GM19468 (cell line): Measurements from ENCODE around the gene BMP8A.
"Not testable (repeated sequence)": the region's sequence is repeated elsewhere in the genome, so short reads cannot be mapped to it uniquely, and the experiment has no call there.

Experiments
- ATAC-seq: cut with Tn5 transposase; IDR thresholded peaks from one replicate; pipeline ENCODE4 v1.9.1; 2021; ENCODE audit warnings: mild to moderate bottlenecking, moderate library complexity, moderate number of reproducible peaks; ENCODE audit not compliant: unreplicated experiment; ENCODE audit errors: extremely low read depth

BMP8A gene, protein sequence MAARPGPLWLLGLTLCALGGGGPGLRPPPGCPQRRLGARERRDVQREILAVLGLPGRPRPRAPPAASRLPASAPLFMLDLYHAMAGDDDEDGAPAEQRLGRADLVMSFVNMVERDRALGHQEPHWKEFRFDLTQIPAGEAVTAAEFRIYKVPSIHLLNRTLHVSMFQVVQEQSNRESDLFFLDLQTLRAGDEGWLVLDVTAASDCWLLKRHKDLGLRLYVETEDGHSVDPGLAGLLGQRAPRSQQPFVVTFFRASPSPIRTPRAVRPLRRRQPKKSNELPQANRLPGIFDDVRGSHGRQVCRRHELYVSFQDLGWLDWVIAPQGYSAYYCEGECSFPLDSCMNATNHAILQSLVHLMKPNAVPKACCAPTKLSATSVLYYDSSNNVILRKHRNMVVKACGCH

DNA sequence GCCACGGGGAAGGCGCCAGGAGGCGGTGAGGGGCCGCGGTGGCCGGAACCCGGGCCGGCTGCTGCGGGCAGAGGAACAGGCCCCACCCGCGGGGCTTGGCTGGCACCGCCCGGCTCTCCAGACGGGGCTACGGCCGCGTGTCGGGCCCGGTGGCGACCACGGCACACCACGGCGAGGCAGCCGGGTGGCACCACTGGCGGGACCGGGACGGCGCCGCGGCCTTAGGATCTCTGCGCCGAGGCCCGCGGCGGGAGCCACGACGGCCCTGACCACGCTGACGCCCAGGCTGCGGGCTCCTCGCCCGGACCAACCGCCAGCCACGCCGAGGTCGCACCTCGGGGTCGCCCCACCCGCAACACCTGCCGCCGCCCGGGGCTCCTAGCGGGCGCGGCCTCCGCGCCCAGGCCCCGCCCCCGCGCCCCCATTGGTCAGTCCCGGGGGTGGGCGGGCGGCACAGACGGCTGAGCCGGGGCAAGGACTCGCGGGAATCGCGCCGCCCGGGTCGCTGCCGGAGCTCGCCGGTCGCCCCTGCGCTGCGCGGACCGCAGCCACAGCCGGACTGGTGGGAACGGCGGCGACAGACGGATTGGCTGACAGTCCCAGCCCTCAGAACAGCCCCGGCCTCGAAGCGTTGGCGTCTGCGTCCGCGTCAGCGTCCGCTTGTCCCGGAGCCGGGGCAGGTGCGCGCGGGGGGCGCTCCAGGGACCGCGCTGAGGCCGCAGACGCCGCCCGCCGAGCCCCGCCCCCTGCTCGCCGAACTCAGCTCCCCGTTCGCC lies at the start of gene BMP8A:
BMP8A (plus strand) TSS at position 491 of the 776 bp plus-strand sequence. CDS start 356 bp downstream, outside the sequence.
- peak; percentile 58 for ATAC-seq

DNA sequence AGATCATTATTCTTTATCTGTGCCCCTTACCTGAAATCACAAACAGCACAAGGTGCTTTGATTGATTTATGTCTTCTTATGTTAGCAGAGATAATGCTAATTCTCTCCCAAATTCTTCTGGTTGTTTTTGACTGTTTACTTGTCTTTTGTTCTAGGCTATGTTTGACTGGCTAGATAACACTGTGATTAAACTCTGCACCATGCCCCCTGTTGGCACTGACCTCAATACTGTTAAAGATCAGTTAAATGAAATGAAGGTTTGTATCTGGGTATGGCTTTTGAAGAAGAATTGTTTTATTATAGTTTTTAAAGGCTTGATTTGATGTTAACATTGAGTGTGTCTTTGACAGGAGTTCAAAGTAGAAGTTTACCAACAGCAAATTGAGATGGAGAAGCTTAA lies 49.6 kb upstream of the BMP8A start:
- ATAC-seq, result no peak

DNA sequence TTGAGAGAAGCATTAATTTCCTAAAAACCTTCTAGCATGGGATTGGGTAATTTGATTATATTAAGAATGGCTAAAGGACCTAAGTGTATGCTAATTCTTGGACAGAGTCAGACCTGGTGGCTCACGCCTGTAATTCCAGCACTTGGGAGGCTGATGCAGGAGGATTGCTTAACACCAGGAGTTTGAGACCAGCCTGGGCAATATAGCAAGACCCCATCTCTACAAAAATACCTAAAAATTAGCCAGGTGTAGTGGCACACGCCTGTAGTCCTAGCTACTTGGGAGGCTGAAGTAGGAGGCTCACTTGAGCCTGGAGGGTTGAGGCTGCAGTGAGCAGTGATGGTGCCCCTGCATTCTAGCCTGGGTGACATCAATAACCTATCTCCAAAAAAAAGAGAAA lies 45.9 kb upstream of the BMP8A start:
- ATAC-seq, result no peak

DNA sequence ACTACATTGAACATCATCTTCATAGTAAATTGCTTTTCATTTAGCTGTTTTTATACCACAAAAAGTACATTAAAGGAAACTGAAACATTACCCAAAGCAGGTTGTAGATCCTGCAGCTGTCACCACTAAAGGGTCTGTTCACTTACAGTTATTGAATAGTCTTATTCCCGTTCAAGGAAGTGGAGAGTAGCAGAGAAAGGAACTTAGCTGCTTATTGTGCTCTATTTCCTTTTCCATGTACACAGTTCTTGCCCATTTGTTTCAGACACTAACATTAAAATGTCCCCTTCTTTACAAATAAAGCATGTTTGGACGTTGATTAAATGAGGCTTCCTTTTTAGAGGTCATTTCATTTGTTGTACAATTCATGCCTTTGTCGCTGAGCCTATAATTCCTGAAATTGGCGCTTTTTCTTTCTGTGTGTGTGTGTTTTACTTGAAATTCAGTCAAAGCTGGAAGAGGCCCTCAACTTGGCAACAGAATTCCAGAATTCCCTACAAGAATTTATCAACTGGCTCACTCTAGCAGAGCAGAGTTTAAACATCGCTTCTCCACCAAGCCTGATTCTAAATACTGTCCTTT lies 44.4 kb upstream of the BMP8A start:
- no peak for ATAC-seq

DNA sequence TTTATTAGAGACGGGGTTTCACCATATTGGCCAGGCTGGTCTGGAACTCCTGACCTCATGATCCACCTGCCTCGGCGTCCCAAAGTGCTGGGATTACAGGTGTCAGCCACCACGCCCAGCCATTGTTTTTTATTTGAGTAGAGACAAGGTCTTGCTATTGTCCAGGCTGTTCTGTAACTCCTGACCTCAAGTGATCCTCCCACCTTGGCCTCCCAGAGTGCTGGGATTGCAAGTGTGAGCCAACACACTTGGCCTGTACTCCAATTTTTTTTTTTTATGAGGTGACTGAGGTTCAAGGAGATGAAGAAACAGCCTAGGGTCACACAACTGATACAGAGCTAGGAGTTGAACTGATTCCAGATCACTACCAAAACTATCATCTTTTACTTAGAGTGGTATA lies 41.4 kb upstream of the BMP8A start:
- not testable (repeated sequence) for ATAC-seq

DNA sequence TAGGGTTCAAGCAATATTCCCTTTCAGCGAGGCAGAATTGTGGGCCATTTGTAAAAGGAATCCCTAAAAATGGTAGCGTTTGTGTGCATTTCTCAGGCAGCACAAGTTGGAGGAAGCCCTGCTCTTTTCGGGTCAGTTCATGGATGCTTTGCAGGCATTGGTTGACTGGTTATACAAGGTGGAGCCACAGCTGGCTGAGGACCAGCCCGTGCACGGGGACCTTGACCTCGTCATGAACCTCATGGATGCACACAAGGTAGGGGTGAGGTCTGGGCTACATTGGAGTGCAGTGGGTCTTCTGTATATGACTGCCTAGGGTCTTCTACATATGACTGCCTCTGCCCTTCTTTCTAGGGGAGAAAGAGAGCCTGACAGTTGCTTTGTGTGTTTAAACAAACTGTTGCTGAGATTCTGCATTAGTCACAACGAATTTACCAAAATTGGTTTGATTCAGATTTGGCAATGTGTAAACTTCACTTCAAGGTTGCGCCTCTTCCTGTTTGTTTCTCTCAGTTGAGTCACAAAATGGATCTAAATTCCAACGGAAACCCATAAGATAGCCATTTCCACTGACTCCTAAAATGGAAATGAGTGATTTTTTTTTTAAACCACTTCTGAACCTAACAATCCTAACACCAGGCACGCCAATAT lies 40.4 kb upstream of the BMP8A start:
- ATAC-seq, result no peak

DNA sequence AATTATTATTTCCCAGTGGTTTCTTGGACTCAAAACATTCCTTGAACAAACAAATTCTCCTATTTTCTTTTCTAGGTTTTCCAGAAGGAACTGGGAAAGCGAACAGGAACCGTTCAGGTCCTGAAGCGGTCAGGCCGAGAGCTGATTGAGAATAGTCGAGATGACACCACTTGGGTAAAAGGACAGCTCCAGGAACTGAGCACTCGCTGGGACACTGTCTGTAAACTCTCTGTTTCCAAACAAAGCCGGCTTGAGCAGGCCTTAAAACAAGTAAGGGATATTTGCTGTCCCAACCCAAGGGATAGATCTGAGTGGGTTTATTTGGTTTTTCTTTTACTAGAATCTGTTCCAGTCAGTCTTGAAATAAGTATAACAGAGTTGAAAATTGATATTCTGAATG lies 39.4 kb upstream of the BMP8A start:
- ATAC-seq, result no peak

DNA sequence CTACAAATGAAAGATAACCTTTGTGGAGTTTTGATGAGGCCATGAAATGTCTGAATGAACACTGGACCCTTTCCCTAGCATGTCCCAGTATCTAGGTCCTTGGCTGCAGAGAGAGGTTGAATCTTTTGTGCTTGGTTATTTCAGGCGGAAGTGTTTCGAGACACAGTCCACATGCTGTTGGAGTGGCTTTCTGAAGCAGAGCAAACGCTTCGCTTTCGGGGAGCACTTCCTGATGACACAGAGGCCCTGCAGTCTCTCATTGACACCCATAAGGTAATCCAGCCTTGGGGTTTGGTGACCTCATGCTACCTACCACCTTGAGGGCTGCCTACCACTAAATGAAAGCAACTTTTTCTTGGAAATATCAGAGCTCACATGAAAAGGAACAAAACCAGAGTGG lies 38.9 kb upstream of the BMP8A start:
- ATAC-seq, result no peak

DNA sequence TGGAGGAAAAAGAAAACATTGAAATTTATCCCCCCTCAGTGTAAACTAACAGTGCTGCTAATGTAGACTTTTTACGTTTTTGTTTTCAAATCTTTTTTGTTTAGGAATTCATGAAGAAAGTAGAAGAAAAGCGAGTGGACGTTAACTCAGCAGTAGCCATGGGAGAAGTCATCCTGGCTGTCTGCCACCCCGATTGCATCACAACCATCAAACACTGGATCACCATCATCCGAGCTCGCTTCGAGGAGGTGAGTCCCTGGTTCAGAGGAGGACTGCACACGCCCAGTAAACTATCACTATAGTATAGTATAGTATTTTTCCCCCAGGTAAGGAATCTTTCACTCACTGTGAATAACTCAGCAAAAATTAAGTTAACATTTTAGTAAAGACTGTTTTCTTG lies 37.8 kb upstream of the BMP8A start:
- ATAC-seq, result no peak

DNA sequence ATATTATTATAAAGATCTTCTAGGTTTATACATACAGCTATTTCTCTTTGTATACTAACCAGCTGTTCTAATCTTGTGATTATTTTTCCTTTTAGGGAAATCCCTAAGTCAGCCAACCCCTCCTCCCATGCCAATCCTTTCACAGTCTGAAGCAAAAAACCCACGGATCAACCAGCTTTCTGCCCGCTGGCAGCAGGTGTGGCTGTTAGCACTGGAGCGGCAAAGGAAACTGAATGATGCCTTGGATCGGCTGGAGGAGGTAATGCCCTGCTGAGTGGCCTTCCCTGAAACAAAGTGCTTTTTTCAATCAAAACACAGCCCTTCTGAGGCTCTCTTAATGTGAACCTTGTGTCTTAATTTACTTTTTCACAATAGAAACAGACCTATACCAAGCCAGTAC lies 32.4 kb upstream of the BMP8A start:
- ATAC-seq, result no peak

DNA sequence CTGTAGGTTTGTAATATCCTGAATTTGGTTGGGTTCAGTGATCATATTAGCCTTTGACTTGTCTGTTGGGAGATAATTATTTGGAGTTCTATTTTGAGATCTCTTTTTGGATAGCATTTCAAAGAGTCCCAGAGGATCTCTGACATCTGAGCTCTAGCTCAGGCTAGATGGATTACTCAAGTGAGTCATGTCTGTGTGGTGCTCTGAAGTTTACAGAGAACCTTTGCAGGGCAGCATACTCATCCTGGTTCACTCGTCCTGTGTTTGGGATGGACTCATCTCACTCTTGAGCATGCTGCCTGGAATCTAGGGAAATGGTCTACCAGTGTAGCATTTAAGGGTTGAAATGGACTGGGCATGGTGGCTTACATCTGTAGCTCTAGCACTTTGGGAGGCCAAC lies 29.4 kb upstream of the BMP8A start:
- ATAC-seq, result no peak

DNA sequence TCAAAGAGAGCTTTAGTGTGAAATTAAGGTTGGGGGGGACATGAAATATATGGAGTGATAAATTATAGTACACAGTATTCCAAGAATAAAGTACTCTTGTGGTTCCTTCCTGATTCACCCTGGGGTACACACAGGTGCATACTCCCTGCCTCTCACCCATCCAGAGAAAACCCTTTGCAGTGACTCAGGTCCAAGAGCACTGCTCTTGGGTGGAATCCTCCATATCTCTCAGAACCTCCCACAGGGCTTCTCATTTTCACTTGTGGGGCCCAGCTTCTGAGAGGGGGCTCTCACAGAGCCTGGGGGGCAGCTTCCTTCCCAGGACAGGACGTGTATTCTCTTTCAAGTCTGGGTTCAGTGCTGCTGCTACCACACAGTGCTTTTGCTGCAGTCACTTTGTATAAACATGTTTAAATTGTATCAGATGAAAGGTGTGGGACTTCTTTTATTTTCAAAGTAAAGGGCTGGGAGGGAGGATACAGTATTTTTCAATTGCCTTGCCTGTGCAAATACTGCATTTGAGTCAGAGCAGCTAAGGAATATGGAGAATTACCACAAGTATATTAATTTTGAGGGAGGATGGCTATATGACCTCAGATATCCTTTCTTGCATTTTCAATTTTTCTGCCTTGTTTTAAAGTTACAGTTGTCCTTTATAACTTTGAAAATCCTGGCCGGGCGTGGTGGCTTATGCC lies 24.9 kb upstream of the BMP8A start:
- ATAC-seq, result no peak

DNA sequence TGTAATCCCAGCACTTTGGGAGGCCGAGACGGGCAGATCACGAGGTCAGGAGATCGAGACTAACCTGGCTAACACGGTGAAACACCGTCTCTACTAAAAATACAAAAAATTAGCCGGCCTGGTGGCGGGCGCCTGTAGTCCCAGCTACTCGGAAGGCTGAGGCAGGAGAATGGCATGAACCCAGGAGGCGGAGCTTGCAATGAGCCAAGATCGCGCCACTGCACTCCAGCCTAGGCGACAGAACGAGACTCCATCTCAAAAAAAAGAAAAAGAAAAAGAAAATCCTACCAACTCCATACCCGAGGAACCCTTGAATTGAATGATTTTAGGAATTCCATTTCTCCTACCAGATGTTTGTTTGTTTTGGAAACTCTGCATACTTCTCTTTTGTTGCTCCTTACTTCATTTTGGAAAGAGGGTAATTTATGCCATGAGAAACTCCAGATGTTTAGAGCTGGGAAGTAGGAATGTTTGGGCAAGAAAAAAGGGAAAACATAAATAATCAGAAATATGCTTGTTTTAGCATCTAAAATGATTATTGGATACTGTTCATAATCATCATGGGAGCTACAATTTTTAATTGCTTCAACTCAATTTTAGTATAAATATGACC lies 24.2 kb upstream of the BMP8A start:
- not testable (repeated sequence) for ATAC-seq

DNA sequence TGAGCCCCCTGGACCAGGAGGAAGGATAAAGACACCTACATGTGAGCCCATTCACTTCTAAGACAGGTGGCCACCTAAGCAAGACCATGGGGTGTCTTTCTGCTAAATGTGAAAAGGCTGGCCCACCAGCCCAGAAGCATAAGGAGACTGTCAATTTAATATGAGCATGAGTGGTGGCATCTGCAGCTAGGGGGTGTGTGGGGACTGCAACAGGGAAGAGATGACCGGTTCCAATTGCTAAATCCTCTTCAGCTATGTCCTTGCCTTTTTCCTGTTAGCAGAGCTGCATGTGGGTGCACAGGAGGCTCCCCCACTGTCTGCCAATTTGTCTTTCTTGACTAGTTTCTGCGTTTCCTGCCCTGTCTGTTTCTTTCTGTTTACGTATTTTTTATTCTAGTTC lies 22.3 kb upstream of the BMP8A start:
- no peak for ATAC-seq

DNA sequence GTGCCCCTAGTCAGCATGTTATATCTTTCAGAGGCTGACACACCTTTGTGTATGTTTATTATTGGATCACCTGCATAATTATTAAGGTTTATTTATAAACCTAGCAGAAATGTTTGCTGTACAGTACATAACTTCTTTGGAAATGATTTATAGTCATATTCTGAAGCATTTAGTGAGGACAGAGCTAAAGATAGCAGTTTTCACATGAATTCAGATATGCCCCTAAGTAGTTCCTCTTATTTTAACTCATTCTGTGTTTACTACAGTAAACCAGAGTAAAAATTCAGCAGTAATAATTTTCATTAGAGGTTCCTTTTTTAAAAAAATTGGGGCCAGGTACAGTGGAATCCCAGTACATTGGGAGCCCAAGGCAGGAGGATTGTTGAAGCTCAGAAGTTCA lies 21.4 kb upstream of the BMP8A start:
- no peak for ATAC-seq

DNA sequence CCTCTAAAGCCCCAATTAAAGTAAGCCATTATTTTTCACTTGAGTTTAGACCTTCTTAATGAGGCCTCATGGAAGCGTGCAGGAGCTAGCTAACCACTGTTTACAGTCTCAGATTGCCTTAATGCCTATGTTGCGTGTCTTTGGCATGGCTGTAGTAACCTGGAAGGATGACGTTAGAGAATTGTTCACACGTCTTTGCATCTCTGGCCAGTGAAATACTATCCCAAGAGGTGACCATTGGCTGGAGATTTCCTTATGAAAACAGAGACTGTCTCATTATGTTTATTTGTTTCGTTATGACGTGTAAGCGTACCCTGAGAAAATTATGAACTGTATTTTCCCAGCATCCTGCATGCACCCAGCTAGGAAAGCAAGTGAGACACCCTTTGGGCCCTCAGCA lies 18.6 kb upstream of the BMP8A start:
- no peak for ATAC-seq

DNA sequence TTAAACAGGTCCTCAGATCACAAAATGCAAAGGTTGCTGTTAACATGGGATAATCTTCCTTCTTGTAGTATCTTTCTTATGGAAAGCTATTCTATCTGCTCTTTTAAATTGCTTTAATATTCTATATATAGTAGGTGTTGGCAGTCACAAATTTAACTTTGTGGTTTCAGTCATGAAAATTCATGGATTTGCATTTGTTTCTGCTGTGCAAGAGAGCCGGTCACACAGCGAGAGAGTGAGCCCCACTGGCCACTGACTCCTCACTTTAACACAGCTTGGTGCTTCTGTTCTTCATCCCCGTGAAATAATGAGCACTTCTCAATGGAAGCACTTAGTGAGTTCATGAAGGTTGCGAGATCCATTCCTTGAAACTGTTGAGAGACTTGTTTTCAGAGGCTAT lies 18.1 kb upstream of the BMP8A start:
- ATAC-seq, result no peak

DNA sequence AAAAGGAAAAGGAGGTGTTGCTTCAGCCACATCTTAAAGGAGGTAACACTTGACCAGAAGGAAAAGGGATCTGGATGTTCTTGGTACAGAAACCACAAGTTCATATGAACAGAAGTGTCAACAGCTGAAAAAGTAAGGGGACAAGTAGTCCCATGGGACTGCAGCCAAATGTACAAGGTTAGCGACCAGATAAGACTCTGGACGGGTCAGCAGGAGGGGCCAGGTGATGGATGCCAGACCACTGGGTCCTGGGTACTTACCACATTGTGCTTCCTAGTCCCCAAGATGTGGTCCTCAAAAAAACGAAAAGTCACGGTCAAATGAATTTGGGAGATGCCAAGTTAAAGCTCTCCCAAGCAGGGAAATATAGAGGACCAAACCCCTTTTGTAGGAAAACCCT lies 16.6 kb upstream of the BMP8A start:
- no peak for ATAC-seq

DNA sequence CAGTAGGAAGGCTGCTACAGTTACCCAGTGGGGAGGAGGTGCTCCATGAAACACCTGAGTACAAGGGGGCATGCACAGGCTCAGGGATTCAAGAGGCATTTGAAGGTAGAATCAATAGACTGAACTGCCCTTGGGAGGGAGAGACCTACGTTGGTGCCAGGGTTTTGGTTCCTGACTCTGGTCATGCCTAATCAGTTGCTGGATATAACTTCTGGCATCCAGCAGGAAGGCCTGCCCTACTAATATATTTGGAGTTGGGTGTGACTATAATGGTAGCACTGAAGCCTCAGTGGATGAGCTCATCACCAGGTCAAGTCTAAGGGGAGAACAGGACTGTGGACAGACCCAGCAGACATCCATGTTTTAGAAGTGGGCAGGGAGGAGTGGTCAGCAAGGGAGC lies 15.9 kb upstream of the BMP8A start:
- not testable (repeated sequence) for ATAC-seq
